Smooth muscle cell (in vitro differentiated cells): ENCODE data around the gene DERA. TPM values are rescaled to one million over a fixed set of nuclear protein-coding genes. Genes with fewer than 3 reads are reported as not detected.

ENCODE experiments used
- DNase-seq: peaks from one replicate; lab custom pipeline; 2025; ENCODE audit not compliant: unreplicated experiment; lab: John Stamatoyannopoulos, UW
- H2AFZ ChIP-seq: fragments of 200-600 bp; sonication (generic); 2 replicates; pipeline ENCODE4 v1.6.0; 2016; ENCODE audit warnings: antibody characterized with exemption, low read depth, mild to moderate bottlenecking
- H3F3A ChIP-seq: fragments of 200-600 bp; sonication (generic); 2 replicates; pipeline ENCODE4 v1.6.0; 2017; ENCODE audit warnings: antibody characterized with exemption, low read depth
- H3K27ac ChIP-seq: fragments of 200-600 bp; sonication (generic); 2 replicates; pipeline ENCODE4 v1.5.1; 2016; ENCODE audit warnings: low read depth, mild to moderate bottlenecking
- H3K27me3 ChIP-seq: fragments of 200-600 bp; sonication (generic); 2 replicates; pipeline ENCODE4 v1.6.1; 2016; ENCODE audit warnings: low read depth, mild to moderate bottlenecking
- H3K36me3 ChIP-seq: fragments of 200-600 bp; sonication (generic); 2 replicates; pipeline ENCODE4 v1.5.1; 2016; ENCODE audit warnings: low read depth
- H3K4me1 ChIP-seq: fragments of 200-600 bp; sonication (generic); 2 replicates; pipeline ENCODE4 v1.5.1; 2016; ENCODE audit warnings: low read depth
- H3K4me2 ChIP-seq: fragments of 200-600 bp; sonication (generic); 2 replicates; pipeline ENCODE4 v1.6.0; 2016; ENCODE audit warnings: mild to moderate bottlenecking
- H3K4me3 ChIP-seq: fragments of 200-600 bp; sonication (generic); 2 replicates; pipeline ENCODE4 v1.5.1; 2016; ENCODE audit warnings: mild to moderate bottlenecking
- H3K79me2 ChIP-seq: fragments of 200-600 bp; sonication (generic); 2 replicates; pipeline ENCODE4 v1.6.0; 2016; ENCODE audit warnings: low read depth, mild to moderate bottlenecking
- H3K9ac ChIP-seq: fragments of 200-600 bp; sonication (generic); 2 replicates; pipeline ENCODE4 v1.6.0; 2016; ENCODE audit warnings: low read depth
- H3K9me3 ChIP-seq: fragments of 200-600 bp; sonication (generic); replicated peaks from 2 replicates; pipeline ENCODE4 v1.5.1; 2016; ENCODE audit warnings: low read depth
- H4K20me1 ChIP-seq: fragments of 200-600 bp; sonication (generic); 2 replicates; pipeline ENCODE4 v1.6.0; 2016; ENCODE audit warnings: low read depth
- CTCF ChIP-seq: fragments of 200-600 bp; sonication (generic); IDR thresholded peaks from 2 replicates; pipeline ENCODE4 v1.5.1; 2017; ENCODE audit warnings: borderline replicate concordance, mild to moderate bottlenecking, antibody characterized with exemption; ENCODE audit not compliant: insufficient read depth, poor library complexity, severe bottlenecking
- WGBS: methylation state at CpG from one replicate; pipeline ENCODE4 v1.1.7; 2016; ENCODE audit warnings: low lambda C conversion rate; 5-methylcytosine and 5-hydroxymethylcytosine counted together
- polyA plus RNA-seq: library from polyadenylated mRNA; unstranded; fragments of >200 nt; fragmentation: Nextera tagmentation; extraction: Ambion mirVana; gene quantifications from 2 replicates; pipeline ENCODE4 v1.2.1, GENCODE V29; 2016
- total RNA-seq: library from RNA; depleted of rRNA; stranded (reverse); fragments of >200 nt; gene quantifications from 2 replicates; pipeline ENCODE4 v1.2.3, GENCODE V29; 2014

The DERA gene
- total and polyA plus RNA-seq, 2 experiments from 2014 or later: 23.3 to 35.1 TPM

DNA sequence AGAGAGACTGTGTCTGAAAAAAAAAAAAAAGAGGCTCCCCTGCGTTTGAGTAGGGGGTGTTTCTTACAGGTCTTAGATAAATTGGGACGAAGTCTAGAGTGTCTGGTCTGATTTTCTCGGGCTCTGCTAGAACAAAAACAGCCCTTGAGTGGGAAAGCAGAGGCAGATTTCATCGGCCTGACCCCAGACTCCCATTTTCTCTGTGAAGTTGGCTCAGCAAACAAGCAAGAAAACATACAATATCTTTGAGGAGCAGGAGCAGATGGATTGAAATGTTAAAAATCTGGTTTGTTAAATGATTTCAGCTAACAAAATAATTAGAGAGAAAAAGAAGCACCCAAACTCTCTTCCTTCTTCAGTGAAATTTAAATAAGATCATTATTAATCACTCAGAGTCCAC is 44.1 kb downstream of the DERA start:
- Histone ChIP-seq H3K9me3 (no peaks in the 10 kb centered on the region), H3F3A (no peaks in the 10 kb centered on the region), H3K27ac (peak overlapping the region; percentile 90), H2AFZ (no peak overlapping the region), H3K79me2 (peaks cover 7% of the 10 kb centered on the region), H3K36me3 (no peaks in the 10 kb centered on the region), H3K27me3 (no peaks in the 10 kb centered on the region), H3K4me1 (no peaks in the 10 kb centered on the region), H3K4me2 (no peak overlapping the region), H3K4me3 (no peak overlapping the region), H4K20me1 (no peaks in the 10 kb centered on the region), H3K9ac (no peak overlapping the region)
- WGBS: 85% methylated on average over 4 of the region's 4 CpGs
- no peak for DNase-seq
- no peak for TF ChIP-seq CTCF

DNA sequence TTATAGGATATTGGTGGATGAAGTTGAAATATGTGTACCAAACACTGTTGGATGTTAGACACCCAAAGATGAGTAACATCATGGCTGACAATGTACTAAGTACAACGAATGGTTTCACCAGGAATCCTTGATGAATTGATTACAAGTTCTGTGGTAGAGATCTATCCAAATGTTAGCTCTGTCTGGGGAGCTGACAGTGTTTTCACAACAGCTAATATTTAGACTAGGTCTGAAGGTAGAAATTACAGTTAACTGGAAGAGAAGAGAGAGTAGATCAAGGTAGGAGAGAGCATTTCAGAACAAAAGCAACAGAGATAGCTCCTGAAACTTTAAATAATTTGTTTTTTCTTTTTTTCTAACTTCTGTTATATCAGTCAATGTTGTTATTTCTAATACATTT is 44.9 kb downstream of the DERA start:
- Histone ChIP-seq H3K9ac (peak overlapping the region; percentile 34), H3K27me3 (no peaks in the 10 kb centered on the region), H2AFZ (no peak overlapping the region), H3K4me3 (no peak overlapping the region), H3K79me2 (peaks cover 7% of the 10 kb centered on the region), H3K36me3 (no peaks in the 10 kb centered on the region), H4K20me1 (no peaks in the 10 kb centered on the region), H3F3A (no peaks in the 10 kb centered on the region), H3K4me1 (no peaks in the 10 kb centered on the region), H3K4me2 (peak overlapping the region; percentile 0), H3K9me3 (no peaks in the 10 kb centered on the region), H3K27ac (peak overlapping the region; percentile 90)
- no peak for TF ChIP-seq CTCF
- no peak for DNase-seq
- WGBS: 74% methylated on average over 1 of the region's 1 CpG

DNA sequence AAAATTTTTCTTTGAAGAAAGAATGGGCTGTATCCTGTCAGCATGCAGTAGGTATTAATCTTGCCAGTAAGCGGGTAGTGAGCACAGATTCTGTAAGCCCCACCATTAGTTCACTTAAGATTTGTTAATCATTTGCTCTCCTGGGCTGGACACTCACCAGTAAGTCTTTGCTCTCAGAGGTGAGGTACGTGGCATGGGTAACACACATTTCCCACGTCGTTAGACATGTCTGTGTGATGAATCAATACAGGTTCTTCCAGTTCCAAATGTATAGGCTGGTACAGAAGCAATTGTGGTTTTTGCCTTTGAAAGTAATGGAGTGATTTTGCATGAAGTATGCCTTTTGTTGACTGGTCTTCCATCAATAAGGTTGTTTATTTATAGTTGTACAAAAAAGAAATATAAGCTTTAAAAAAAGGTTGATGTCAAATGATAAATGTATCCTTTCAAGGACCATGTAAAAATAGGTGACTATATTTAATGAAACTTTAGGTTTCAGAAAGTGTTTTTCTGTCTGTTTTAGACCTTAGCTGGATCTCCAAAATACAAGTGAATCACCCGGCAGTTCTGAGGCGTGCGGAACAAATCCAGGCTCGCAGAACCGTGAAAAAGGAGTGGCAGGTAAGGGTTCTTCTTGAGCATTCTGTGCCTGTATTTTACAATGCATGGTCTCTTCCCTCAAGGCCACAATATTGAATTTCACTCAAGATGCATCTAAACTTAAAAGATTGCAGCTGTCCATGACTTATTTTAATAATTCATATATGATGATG is 45.5 kb downstream of the DERA start:
- peaks cover 7% of the 10 kb centered on the region for H3K79me2 ChIP-seq
- H3K9me3 ChIP-seq: no peaks in the 10 kb centered on the region
- no peak overlapping the region for H2AFZ ChIP-seq
- no peaks in the 10 kb centered on the region for H3K36me3 ChIP-seq
- no peaks in the 10 kb centered on the region for H3K27me3 ChIP-seq
- H3F3A ChIP-seq: no peaks in the 10 kb centered on the region
- TF ChIP-seq CTCF: no peak
- peak overlapping the region; percentile 0 for H3K4me2 ChIP-seq
- peak overlapping the region; percentile 8 for H3K4me3 ChIP-seq
- H4K20me1 ChIP-seq: no peaks in the 10 kb centered on the region
- peak overlapping the region; percentile 90 for H3K27ac ChIP-seq
- no peaks in the 10 kb centered on the region for H3K4me1 ChIP-seq
- H3K9ac ChIP-seq: peak overlapping the region; percentile 34
- no peak for DNase-seq
- WGBS: 77% methylated on average over 9 of the region's 9 CpGs

- no peak overlapping the region for H3K4me2 ChIP-seq
- no peaks in the 10 kb centered on the region for H3K27me3 ChIP-seq
- no peak overlapping the region for H3K4me3 ChIP-seq
- TF ChIP-seq CTCF: no peak
- no peak overlapping the region for H2AFZ ChIP-seq
- peaks cover 4% of the 10 kb centered on the region for H3K36me3 ChIP-seq
- no peak for DNase-seq
- H3K4me1 ChIP-seq: no peaks in the 10 kb centered on the region
- H4K20me1 ChIP-seq: no peaks in the 10 kb centered on the region
- H3F3A ChIP-seq: no peaks in the 10 kb centered on the region
- H3K9me3 ChIP-seq: no peaks in the 10 kb centered on the region
- H3K27ac ChIP-seq: peak overlapping the region; percentile 94
- H3K9ac ChIP-seq: peak overlapping the region; percentile 62
- 74% methylated on average over 4 of the region's 4 CpGs for WGBS
- H3K79me2 ChIP-seq: no peaks in the 10 kb centered on the region
Observed at GRCh38 chr12:15962760-15963159, 51.6 kb downstream of the DERA start.
